SJSA1 (cell line): ENCODE data around the gene UNC93B1. TPM values are rescaled to one million over a fixed set of nuclear protein-coding genes. Genes with fewer than 3 reads are reported as not detected.
A peak's percentile ranks its signal among the peaks of the same experiment; 100 is the strongest.
"Not testable (repeated sequence)": the region's sequence is repeated elsewhere in the genome, so short reads cannot be mapped to it uniquely, and the experiment has no call there.

Source experiments
- DNase-seq, 2 experiments: peaks; one replicate each; pipeline ENCODE4 v3.0.0-alpha.2; 2015 to 2020; ENCODE audit warnings: low spot score in 2 of 2, low read depth in 1 of 2
- H3K27ac ChIP-seq: fragments of 250-450 bp; sonication (Bioruptor Pico); 2 replicates; pipeline ENCODE4 v1.5.1; 2020; ENCODE audit warnings: mild to moderate bottlenecking, moderate library complexity
- H3K27me3 ChIP-seq: fragments of 250-450 bp; sonication (Bioruptor Pico); replicated peaks from 2 replicates; pipeline ENCODE4 v1.5.1; 2020; ENCODE audit warnings: mild to moderate bottlenecking, moderate library complexity
- H3K36me3 ChIP-seq: fragments of 250-450 bp; sonication (Bioruptor Pico); 2 replicates; pipeline ENCODE4 v1.5.1; 2020; ENCODE audit warnings: mild to moderate bottlenecking
- H3K4me1 ChIP-seq: fragments of 250-450 bp; sonication (Bioruptor Pico); replicated peaks from 2 replicates; pipeline ENCODE4 v1.6.1; 2021; ENCODE audit warnings: mild to moderate bottlenecking
- H3K4me3 ChIP-seq: fragments of 250-450 bp; sonication (Bioruptor Pico); 2 replicates; pipeline ENCODE4 v1.5.1; 2020; ENCODE audit warnings: mild to moderate bottlenecking
- H3K9me3 ChIP-seq: fragments of 250-450 bp; sonication (Bioruptor Pico); replicated peaks from 2 replicates; pipeline ENCODE4 v1.5.1; 2020; ENCODE audit warnings: mild to moderate bottlenecking
- total RNA-seq: library from RNA; depleted of rRNA; stranded (reverse); fragments of >200 nt; shearing (Covaris generic); gene quantifications from 2 replicates; pipeline ENCODE4 v1.2.3, GENCODE V29; 2014; rRNA removed

UNC93B1 gene
- total RNA-seq, 1 experiment from 2014 or later, result 53.8 TPM

DNA sequence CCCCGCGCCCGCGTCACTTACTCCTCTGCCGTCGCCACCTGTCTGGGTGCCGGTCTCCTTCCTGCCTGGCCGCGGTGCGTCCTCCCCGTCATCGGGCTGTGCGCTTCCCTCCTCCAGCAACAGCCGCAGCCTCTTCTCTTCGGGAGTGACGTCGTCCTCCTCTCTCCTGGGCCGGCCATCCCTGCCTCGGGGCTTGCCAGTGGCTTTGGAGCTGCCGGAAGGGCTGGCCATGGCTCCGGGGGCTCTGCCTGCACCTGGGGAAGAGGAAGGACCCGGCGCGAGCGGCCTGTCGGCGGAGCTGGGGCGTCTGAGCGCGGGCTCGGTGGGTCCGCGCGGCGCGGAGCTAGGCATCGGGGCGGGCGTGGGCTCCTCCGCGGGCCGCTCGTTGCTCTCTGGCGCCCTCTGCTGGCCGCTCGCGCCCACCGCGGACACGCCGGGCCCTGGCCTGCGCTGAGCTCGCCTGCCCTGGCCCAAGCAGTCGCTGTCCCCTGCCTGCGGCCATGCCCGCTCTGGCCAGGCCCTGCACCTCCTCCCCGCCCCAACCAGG, 48.4 kb downstream of the UNC93B1 start:
- peak; percentile 79 to 89 for DNase-seq
- H3K4me3 ChIP-seq, result peak overlapping the region; percentile 32
- H3K27me3 ChIP-seq, result peaks cover 45% of the 10 kb centered on the region
- not testable (repeated sequence) for H3K36me3 ChIP-seq, H3K4me1 ChIP-seq, H3K27ac ChIP-seq, H3K9me3 ChIP-seq

DNA sequence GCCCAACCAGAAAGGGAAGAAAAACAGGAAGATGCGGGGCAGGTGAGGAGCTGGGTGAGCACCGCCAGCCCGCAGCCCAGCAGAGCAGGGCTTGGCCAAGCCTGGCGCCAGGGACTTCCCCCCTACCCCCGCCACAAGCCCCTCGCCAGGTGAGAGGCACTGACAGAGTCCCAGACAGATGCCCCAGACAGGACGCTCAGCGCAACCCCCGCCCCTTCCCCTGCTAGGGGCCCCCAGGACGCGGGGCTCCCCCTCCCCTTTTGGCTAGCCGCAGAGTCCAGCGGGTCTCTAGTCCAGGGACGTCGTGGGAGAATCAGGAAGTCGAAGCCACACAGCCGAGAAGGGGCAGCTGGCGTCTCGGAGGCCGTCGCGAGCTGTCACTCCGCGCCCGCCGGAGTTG, 48.9 kb downstream of the UNC93B1 start:
- DNase-seq, H3K4me1 ChIP-seq, H3K9me3 ChIP-seq, H3K4me3 ChIP-seq, H3K27ac ChIP-seq, H3K36me3 ChIP-seq: not testable (repeated sequence)
- peaks cover 39% of the 10 kb centered on the region for H3K27me3 ChIP-seq

DNA sequence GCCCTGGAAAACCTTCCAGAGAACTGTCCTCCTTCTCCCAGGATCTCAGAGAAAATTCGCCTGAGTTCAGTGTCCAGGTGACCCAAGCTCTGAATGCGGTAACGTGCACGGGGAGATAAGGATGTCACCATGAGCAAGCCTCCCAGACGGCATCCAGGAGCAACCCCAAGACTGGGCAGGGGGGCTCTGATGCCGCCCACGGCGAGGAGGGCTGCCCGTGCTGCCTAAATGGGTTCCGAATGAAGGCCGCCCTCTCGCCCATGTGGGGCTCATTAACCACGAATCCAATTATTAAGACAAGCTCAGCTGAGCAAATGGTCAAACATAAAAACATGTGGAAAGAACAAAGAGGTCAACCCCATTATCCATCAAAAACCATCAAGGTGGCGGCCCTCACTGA, 49.6 kb downstream of the UNC93B1 start:
- not testable (repeated sequence) for H3K36me3 ChIP-seq, H3K27ac ChIP-seq, H3K4me1 ChIP-seq, H3K4me3 ChIP-seq, DNase-seq, H3K9me3 ChIP-seq
- peaks cover 36% of the 10 kb centered on the region for H3K27me3 ChIP-seq

DNA sequence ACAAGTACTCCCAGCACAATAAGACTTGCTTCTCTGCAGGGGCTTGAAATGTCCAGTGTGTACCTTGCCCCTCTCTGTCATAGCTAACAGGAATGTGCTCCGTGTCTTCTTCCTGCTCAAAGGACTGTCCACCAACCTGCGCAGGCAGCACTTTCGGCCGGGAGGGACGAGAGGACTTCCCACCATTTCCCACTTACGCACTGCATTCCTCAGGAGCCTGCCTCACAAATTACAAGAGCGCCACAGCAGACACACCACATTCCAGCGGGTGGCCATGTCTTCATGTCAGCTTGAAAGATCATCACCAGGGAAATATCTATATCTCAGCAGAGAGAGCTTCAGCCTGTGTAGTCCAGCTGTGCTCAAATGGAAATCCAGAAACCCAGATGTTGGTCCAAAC, 53.2 kb downstream of the UNC93B1 start:
- H3K27me3 ChIP-seq, result peaks cover 18% of the 10 kb centered on the region
- H3K4me3 ChIP-seq, DNase-seq, H3K9me3 ChIP-seq, H3K27ac ChIP-seq, H3K36me3 ChIP-seq, H3K4me1 ChIP-seq: not testable (repeated sequence)

DNA sequence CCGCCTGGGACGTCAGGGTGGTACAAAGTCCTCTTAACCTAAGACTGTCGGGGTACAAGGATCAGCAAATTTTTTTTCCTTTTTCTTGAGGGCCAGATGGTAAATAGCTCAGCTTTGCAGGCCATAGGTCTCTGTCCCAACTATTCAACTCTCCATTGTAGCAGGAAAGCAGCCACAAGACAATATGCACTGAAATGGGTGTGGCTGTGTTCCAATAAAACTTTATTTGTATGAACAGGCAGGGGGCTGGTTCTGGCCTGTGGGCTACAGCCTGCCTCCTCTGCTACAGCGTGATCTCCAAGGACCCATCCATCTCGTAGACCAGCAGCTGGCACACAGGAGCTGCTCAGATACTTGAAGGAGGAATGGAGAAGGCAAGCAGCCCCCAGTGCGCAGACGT, 56.1 kb downstream of the UNC93B1 start:
- not testable (repeated sequence) for H3K36me3 ChIP-seq, H3K27me3 ChIP-seq, H3K9me3 ChIP-seq, H3K4me3 ChIP-seq, DNase-seq, H3K27ac ChIP-seq, H3K4me1 ChIP-seq

DNA sequence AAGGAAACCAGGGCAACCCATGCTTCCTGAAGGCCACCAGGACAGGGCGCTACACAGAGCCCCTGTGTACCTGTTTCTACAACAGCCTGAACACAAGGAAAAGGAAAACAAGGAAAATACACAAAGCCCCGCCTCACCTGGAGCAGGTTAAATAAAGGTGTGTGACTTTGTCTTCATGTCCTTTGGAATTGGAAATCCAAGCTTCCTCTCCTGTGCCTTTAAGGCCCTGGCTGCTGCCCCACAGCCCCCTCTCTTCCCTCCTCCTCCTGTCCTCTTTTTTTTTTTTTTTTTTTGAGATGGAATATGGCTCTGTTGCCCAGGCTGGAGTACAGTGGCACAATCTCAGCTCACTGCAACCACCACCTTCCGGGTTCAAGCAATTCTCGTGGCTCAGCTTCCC, 57.5 kb downstream of the UNC93B1 start:
- H3K27me3 ChIP-seq, H3K9me3 ChIP-seq, H3K27ac ChIP-seq, DNase-seq, H3K4me3 ChIP-seq, H3K4me1 ChIP-seq, H3K36me3 ChIP-seq: not testable (repeated sequence)

DNA sequence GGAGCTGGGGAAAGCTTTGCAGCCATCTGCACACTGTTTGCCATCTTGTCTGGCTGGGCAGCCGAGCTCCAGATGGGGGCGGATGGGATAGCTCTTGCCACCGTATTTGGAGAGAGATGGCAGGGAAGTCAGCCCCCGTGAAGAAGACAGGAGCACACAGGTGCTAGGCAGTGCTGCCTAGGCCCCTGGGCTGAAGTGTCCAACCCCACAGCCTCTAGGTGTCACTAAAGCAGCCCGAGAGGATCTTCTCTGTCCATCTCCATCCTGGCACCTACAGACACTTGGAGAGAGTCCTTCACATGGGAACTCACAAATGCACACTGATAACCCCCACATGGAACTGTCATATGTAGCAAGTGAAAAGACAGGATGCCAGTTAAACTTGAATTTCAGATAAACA, 60.5 kb downstream of the UNC93B1 start:
- not testable (repeated sequence) for H3K27ac ChIP-seq, H3K36me3 ChIP-seq, H3K27me3 ChIP-seq, H3K9me3 ChIP-seq, H3K4me1 ChIP-seq, H3K4me3 ChIP-seq, DNase-seq

Other genes starting within 250 kb of the UNC93B1 start
- gene ALDH3B1, start 6.2 kb upstream of the UNC93B1 start, total RNA-seq, result 52.3 and 59.8 TPM in 2 replicates
- gene NDUFS8, start 26.6 kb upstream of the UNC93B1 start, total RNA-seq, result 266 and 451 TPM in 2 replicates
- gene TCIRG1, start 34.9 kb upstream of the UNC93B1 start, total RNA-seq, result 124 and 155 TPM in 2 replicates
- 28.5 and 36.1 TPM in 2 replicates for gene CHKA, start 117.3 kb upstream of the UNC93B1 start, total RNA-seq
- 57.2 and 58.8 TPM in 2 replicates for gene KMT5B, start 209.2 kb upstream of the UNC93B1 start, total RNA-seq